ENCODE measurements around the gene GFAP.
"Not testable (repeated sequence)": the region's sequence is repeated elsewhere in the genome, so short reads cannot be mapped to it uniquely, and the experiment has no call there.

The GFAP gene

GRCh38 chr17:44915321-44915726, at the start of gene GFAP:
Gene GFAP, minus strand, starts transcription at chr17:44915500. Its CDS starts 14 bp downstream, at chr17:44915486.
- no peaks in the 10 kb centered on the region for H3K9me3 Mint-ChIP-seq
- H3K4me3 Mint-ChIP-seq = no peak within 1 kb of the TSS
- H3K27me3 Mint-ChIP-seq = peaks cover 76% of the 10 kb centered on the region
- ATAC-seq = no peak
- H3K4me1 Mint-ChIP-seq = peaks cover 24% of the 10 kb centered on the region
- no peaks in the 10 kb centered on the region for H3K36me3 Mint-ChIP-seq
- H3K27ac Mint-ChIP-seq = no peak within 1 kb of the TSS

- Mint-ChIP-seq H3K36me3 (no peaks in the 10 kb centered on the region), H3K9me3 (no peaks in the 10 kb centered on the region), H3K27ac (no peak overlapping the region), H3K27me3 (peaks cover 92% of the 10 kb centered on the region), H3K4me1 (peaks cover 26% of the 10 kb centered on the region), H3K4me3 (no peak overlapping the region)
- ATAC-seq = no peak
Measured at GRCh38 chr17:44961921-44962350, 46.6 kb upstream of the GFAP start.

DNA sequence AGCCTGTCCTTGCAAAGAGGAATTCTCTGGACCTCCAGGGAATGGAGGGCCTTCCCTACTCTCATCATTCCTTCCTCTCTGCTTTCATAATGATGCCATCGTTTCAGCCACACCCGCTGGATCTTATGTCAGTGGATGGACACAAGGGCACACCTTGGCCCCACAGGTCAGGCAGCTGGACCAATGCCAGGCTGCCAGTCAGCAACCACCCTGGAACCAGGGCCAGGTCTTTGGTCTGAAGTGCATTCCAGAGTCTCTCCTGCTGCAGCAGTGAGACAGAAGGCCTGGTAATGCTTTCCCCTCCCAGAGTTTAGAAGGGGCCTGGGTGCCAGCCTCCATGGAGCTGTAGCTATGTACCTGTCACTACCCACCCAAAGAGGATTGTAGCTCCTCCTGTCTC, 45.4 kb upstream of the GFAP start:
- Mint-ChIP-seq H3K4me1 (peaks cover 17% of the 10 kb centered on the region), H3K9me3 (no peaks in the 10 kb centered on the region), H3K27ac (no peak overlapping the region), H3K36me3 (no peaks in the 10 kb centered on the region), H3K27me3 (peaks cover 92% of the 10 kb centered on the region), H3K4me3 (no peak overlapping the region)
- no peak for ATAC-seq

DNA sequence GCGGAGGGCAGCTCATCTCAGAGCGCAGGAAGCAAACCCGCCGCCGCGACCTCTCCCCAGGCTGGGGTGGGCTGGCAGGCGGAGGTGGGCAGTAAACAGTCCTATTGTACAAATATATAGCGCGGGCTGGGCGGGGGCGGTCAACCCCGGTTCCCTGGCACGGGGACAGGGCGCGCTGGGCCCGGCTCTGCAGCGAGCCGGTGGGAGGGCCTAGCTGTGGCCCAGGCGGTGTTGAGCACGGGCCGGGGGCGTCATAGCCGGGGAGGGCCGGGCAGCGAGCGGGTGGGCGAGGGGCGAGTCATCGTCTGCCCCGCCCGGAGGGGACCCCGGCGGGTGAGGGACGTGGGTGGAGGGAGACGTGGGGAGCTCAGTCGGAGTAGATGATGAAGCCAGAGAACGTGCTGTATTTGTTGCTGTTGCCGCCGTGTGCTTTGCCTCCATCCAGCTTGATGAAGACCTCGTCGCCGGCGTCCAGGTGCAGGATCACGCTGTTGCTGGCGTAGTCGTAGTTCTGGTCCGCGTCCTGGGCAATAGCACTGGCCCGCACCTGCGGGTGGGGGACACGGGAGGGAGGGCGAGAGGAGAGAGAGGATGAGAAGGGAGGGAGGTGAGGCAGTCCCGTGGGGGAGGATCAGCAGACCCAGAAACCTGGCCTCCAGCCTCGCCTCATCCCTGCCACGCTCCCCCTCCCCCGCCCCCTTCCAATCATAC, 44.7 kb upstream of the GFAP start:
- Mint-ChIP-seq H3K4me1 (peaks cover 11% of the 10 kb centered on the region), H3K36me3 (no peaks in the 10 kb centered on the region), H3K27me3 (peaks cover 90% of the 10 kb centered on the region), H3K27ac (no peak overlapping the region), H3K4me3 (no peak overlapping the region), H3K9me3 (no peaks in the 10 kb centered on the region)
- peak; percentile 51 for ATAC-seq

DNA sequence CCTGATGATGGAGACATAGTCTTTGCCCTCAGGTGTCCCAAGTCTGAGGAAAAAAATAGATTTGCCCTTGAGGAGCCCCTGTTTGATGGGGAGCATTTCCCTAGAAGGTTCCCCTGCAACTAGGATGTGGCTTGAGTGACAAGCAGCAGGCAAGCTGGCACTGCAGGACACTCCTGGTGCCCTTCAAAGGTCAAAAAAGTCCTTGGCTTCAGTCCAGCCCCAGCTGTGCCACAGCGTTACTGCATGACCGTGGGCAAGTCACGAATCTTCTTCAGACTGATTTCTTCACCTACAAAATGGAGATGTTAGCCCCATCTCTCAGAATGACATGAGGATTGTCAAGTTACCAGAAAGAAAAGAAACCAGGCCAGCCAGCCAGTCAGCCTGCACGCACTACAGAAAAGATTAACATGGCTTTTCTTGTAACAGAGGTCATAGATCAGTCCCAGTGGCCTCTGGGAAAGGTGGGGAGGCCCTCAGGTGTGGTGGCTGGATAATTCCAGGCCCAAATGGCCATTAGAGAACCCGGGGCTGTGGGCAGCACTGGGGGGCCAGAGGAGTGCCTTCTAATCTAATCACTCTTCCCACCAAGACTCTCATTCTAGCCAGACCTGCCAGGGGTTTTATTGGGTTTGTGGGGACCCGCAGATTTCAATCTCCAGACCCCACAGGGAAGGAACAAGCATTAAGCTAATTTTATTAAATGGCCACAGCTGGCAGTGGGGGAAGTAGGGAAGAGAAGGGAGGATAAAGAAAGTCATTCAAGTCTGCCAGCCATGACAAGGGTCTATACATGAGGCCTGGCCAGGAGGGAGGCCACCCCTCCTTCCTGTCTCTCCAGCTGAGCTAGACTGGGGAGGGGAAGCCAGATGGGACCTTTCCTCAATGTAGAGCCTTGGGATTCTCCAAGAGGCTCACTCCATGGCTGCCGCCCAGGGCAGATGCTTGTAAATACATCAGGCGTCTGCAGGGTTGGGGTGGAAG, 42.0 kb upstream of the GFAP start:
- no peaks in the 10 kb centered on the region for H3K36me3 Mint-ChIP-seq

DNA sequence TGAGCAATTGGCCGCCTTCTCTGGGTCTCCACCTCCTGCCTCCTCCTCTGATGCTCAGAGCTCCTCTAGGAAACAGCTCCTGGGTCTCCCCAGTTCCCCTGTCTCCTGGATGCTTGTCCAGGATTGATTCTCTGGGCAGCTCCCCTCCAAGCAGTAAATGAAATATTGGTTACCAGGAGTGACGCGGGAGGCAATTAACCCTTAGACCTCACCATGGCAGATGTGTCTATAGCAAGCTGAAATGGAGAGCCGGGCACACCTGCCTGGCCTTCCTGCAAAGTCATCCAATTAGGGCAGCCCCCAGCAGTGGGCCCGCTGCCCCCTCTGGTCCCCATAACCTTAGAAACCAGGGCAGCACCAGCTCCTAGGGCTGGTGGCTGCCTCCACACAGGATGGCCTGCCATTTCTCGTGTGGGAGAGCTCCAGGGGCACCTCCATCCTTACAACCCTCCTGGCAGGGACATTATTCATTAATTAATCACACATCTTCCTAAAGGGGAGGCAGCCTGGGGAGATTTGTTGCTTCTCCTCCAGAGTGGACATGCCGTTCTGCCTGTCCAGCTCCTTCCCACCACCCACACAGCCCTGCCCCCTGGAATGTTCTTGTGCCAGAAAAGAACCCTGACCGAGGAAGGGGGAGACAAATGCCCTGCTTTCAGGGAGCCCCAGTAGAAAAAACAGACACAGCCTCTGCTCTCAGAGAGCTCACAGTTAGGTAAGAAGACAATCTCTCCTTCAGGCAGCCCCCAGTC, 40.5 kb upstream of the GFAP start:
- Mint-ChIP-seq H3K4me3 (no peak overlapping the region), H3K36me3 (no peaks in the 10 kb centered on the region), H3K27me3 (peaks cover 57% of the 10 kb centered on the region), H3K27ac (no peak overlapping the region), H3K4me1 (peaks cover 10% of the 10 kb centered on the region), H3K9me3 (no peaks in the 10 kb centered on the region)
- ATAC-seq = no peak

More for the DNA sequence above, 42.0 kb upstream of the GFAP start:
- H3K9me3 Mint-ChIP-seq = no peaks in the 10 kb centered on the region
- peaks cover 11% of the 10 kb centered on the region for H3K4me1 Mint-ChIP-seq
- H3K4me3 Mint-ChIP-seq = no peak overlapping the region
- no peak overlapping the region for H3K27ac Mint-ChIP-seq
- ATAC-seq = no peak
- H3K27me3 Mint-ChIP-seq = peaks cover 68% of the 10 kb centered on the region

DNA sequence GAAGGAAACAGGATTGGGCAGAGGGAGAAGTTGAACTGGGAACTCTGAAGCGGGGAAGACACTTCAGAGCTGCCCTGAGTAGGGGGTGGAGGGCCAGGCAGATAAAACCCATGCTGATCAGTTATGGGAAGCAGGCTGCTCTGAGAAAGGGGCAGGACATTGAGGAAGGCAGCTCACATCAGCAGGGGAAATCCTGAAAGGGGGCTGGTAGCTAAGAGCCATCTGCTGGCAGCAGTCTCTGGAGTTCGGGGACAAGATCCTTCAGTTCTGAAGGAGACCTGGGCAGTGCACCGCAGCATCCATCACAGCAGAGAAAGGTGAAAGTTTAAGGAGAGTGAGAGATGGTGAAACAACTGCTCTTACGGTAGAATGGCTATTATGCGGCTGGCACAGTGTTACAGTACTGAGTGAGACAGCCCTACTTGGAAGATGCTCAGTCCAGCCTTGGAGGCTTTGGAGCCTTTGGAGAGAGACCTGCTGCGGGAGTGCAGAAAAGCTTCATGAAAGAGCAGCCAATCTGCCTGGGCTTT, 37.7 kb upstream of the GFAP start:
- Mint-ChIP-seq H3K9me3 (no peaks in the 10 kb centered on the region), H3K36me3 (no peaks in the 10 kb centered on the region), H3K4me1 (peaks cover 3% of the 10 kb centered on the region), H3K27ac (no peak overlapping the region), H3K27me3 (peaks cover 33% of the 10 kb centered on the region), H3K4me3 (no peak overlapping the region)
- ATAC-seq = no peak

- peaks cover 8% of the 10 kb centered on the region for H3K27me3 Mint-ChIP-seq
- H3K9me3 Mint-ChIP-seq = no peaks in the 10 kb centered on the region
- peak overlapping the region; percentile 91 for H3K4me3 Mint-ChIP-seq
- H3K36me3 Mint-ChIP-seq = no peaks in the 10 kb centered on the region
- no peak for ATAC-seq
- H3K4me1 Mint-ChIP-seq = peaks cover 6% of the 10 kb centered on the region
- H3K27ac Mint-ChIP-seq = peak overlapping the region; percentile 81
Measured at GRCh38 chr17:44948315-44948795, 33.1 kb upstream of the GFAP start.

DNA sequence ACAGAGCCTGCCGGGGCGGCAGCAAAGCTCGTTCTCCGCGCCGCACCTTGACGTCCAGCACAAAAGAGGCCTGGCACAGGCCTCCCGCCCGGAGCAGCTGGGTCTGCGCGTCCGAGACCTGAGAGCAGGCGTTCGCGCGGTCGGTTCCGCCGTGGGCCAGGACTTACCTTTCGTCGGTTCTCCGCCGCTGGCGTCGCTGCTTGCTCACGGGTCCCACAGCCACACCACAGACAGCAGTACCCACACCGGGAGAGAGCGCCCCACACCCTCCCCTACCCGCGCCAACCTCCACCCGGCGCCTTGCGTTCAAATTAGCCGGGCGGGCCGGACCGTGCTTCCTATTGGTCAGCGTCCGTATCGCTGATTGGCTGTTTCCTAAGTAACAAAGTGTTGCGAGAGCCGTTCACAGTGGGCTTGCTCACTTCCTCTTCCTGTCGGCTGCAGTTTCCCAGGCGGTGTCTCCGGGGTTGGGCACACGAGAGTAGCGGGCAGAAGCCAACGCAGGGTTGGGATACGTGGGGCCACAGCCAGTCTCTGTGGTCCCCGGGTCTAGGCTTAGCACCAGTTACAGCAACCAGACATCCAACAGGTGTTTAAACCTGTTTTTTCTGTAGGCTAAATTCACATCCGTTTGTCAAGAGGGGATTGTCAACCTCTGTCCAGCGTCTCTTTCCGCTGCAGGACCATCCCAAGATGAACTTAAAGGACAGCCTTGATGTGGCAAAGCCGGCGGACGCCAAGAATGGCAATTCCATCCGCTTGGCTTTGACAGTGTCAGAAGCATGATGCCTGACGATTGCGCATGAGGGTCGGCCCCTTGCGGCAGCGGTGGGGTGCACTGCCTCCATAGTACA, 32.4 kb upstream of the GFAP start, which contains the start of gene KIF18B:
KIF18B (minus strand) TSS at position 313 of the 854 bp plus-strand sequence. CDS start 11,429 bp downstream, outside the sequence.
- H3K27me3 Mint-ChIP-seq = peaks cover 8% of the 10 kb centered on the region
- peak within 1 kb of the TSS; percentile 91 for H3K4me3 Mint-ChIP-seq
- peaks cover 6% of the 10 kb centered on the region for H3K4me1 Mint-ChIP-seq
- H3K36me3 Mint-ChIP-seq = no peaks in the 10 kb centered on the region
- peak; percentile 98 for ATAC-seq
- H3K9me3 Mint-ChIP-seq = no peaks in the 10 kb centered on the region
- peak within 1 kb of the TSS; percentile 81 for H3K27ac Mint-ChIP-seq

GRCh38 chr17:44945652-44946051, 30.4 kb upstream of the GFAP start:
- not testable (repeated sequence) for H3K9me3 Mint-ChIP-seq, ATAC-seq, H3K4me1 Mint-ChIP-seq, H3K27ac Mint-ChIP-seq, H3K27me3 Mint-ChIP-seq, H3K4me3 Mint-ChIP-seq, H3K36me3 Mint-ChIP-seq

GRCh38 chr17:44942456-44942855, 27.2 kb upstream of the GFAP start:
- H3K9me3 Mint-ChIP-seq = peaks cover 3% of the 10 kb centered on the region
- H3K36me3 Mint-ChIP-seq = no peaks in the 10 kb centered on the region
- no peak for ATAC-seq
- H3K27me3 Mint-ChIP-seq = peaks cover 8% of the 10 kb centered on the region
- no peak overlapping the region for H3K27ac Mint-ChIP-seq
- no peaks in the 10 kb centered on the region for H3K4me1 Mint-ChIP-seq
- H3K4me3 Mint-ChIP-seq = no peak overlapping the region

- H3K4me3 Mint-ChIP-seq = no peak overlapping the region
- no peak overlapping the region for H3K27ac Mint-ChIP-seq
- peaks cover 3% of the 10 kb centered on the region for H3K9me3 Mint-ChIP-seq
- H3K27me3 Mint-ChIP-seq = peaks cover 8% of the 10 kb centered on the region
- H3K4me1 Mint-ChIP-seq = no peaks in the 10 kb centered on the region
- H3K36me3 Mint-ChIP-seq = no peaks in the 10 kb centered on the region
- no peak for ATAC-seq
Measured at GRCh38 chr17:44941712-44942331, 26.5 kb upstream of the GFAP start.

DNA sequence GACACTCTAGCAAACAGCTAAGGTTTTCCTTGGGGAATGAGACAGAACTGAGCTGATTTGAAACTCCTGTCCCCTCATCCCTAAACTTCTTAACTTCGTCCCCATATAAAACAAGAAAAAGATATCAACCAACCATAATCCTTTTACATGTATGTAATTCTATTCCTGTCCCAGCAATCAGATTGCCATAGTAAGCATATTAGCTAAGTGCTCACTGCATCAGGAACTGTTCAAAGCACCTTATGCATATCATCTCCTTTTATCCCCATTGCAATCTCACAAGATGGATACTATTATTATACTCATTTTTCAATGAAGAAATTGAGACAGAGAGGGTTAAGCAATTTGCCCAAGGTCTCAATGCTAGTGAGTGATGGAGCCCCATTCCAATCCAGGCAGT, 25.5 kb upstream of the GFAP start:
- Mint-ChIP-seq H3K9me3 (peaks cover 3% of the 10 kb centered on the region), H3K4me3 (no peak overlapping the region), H3K36me3 (no peaks in the 10 kb centered on the region), H3K27me3 (no peaks in the 10 kb centered on the region), H3K4me1 (no peaks in the 10 kb centered on the region), H3K27ac (no peak overlapping the region)
- ATAC-seq = no peak
